Progenitor cell of endocrine pancreas (in vitro differentiated cells): ENCODE results near the gene GAB2. TPM values are rescaled to one million over a fixed set of nuclear protein-coding genes. Genes with fewer than 3 reads are reported as not detected.
A peak's percentile ranks its signal among the peaks of the same experiment; 100 is the strongest.

Source experiments
- DNase-seq: peaks from one replicate; pipeline ENCODE4 v3.0.0; 2021; ENCODE audit warnings: low spot score; ENCODE audit not compliant: unreplicated experiment
- H3K27ac Mint-ChIP-seq: 2 replicates; pipeline ENCODE4 v1.8.0; 2021; ENCODE audit warnings: mild to moderate bottlenecking, moderate library complexity, mixed read lengths
- H3K27me3 Mint-ChIP-seq: 2 replicates; pipeline ENCODE4 v1.8.0; 2021; ENCODE audit warnings: mixed read lengths
- H3K36me3 Mint-ChIP-seq: 2 replicates; pipeline ENCODE4 v1.8.0; 2022; ENCODE audit warnings: mixed read lengths; ENCODE audit not compliant: insufficient read depth
- H3K4me1 Mint-ChIP-seq: 2 replicates; pipeline ENCODE4 v1.8.0; 2021; ENCODE audit warnings: low read depth, mixed read lengths
- H3K4me3 Mint-ChIP-seq: 2 replicates; pipeline ENCODE4 v1.8.0; 2021; ENCODE audit warnings: low read depth, mild to moderate bottlenecking, moderate library complexity, mixed read lengths
- H3K9me3 Mint-ChIP-seq: 2 replicates; pipeline ENCODE4 v1.8.0; 2021; ENCODE audit warnings: low read depth, mixed read lengths
- total RNA-seq: library from RNA; stranded (reverse); gene quantifications from 2 replicates; pipeline ENCODE4 v1.2.1, GENCODE V29; 2021
- TF ChIP-seq, protein P1 (sequence below): fragments of 200-600 bp; sonication (generic); IDR thresholded peaks from one replicate; pipeline ENCODE4 v1.5.0; 2021; ENCODE audit warnings: antibody characterized with exemption, mild to moderate bottlenecking; ENCODE audit not compliant: unreplicated experiment

Gene GAB2
- total RNA-seq, 1 donor from 2014 or later, result 37.6 TPM

GRCh38 chr11:78221396-78222315 is 196.0 kb downstream of the GAB2 start:
- Mint-ChIP-seq H3K4me3 (no peak overlapping the region), H3K36me3 (peaks cover 34% of the 10 kb centered on the region)
- no peak for DNase-seq

GRCh38 chr11:78220218-78221157 is 197.1 kb downstream of the GAB2 start:
- Mint-ChIP-seq H3K4me1 (peaks cover 7% of the 10 kb centered on the region), H3K36me3 (peaks cover 36% of the 10 kb centered on the region), H3K27ac (peak overlapping the region; percentile 73), H3K4me3 (no peak overlapping the region), H3K9me3 (no peaks in the 10 kb centered on the region), H3K27me3 (no peaks in the 10 kb centered on the region)
- DNase-seq, result no peak
- TF ChIP-seq, protein P1, sequence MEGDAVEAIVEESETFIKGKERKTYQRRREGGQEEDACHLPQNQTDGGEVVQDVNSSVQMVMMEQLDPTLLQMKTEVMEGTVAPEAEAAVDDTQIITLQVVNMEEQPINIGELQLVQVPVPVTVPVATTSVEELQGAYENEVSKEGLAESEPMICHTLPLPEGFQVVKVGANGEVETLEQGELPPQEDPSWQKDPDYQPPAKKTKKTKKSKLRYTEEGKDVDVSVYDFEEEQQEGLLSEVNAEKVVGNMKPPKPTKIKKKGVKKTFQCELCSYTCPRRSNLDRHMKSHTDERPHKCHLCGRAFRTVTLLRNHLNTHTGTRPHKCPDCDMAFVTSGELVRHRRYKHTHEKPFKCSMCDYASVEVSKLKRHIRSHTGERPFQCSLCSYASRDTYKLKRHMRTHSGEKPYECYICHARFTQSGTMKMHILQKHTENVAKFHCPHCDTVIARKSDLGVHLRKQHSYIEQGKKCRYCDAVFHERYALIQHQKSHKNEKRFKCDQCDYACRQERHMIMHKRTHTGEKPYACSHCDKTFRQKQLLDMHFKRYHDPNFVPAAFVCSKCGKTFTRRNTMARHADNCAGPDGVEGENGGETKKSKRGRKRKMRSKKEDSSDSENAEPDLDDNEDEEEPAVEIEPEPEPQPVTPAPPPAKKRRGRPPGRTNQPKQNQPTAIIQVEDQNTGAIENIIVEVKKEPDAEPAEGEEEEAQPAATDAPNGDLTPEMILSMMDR, result no peak

More at GRCh38 chr11:78221396-78222315, 196.0 kb downstream of the GAB2 start:
- no peaks in the 10 kb centered on the region for H3K27me3 Mint-ChIP-seq
- H3K9me3 Mint-ChIP-seq, result no peaks in the 10 kb centered on the region
- peak overlapping the region; percentile 65 for H3K27ac Mint-ChIP-seq
- TF ChIP-seq, protein P1, result no peak
- peaks cover 3% of the 10 kb centered on the region for H3K4me1 Mint-ChIP-seq

DNA sequence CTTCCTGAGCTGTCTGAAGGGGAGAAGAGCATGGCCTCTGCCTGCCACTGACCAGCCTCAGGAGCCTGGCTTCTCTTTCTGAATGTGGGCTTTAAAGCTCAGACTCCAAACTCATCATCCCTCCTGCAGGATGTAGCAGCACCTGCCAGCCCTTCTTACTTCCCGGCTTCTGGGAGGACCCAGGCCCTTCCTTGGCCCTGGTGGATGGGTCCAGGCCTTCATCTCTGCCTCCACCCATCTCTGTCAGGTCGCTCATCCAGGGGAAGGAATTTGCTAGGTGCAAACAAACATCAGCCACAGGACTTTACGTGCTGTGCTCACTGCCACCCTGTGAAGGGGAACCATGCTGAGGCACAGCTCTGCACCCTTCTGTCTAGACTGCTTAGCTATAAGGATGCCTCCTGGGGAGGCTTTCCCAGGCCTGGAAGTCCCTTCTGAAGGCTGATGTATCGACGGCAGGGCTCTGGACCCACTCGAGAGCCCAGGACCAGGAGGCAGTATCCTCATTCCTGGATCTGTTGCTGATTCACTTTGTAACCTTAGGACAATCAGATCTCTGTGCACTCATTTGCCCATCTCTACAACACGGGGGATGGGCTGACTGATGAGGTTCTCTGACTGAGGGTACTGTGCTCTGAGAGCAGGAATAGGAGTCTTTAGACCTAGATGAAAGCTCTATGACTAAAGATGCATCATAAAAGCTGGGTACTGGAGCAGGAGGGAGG is 198.0 kb downstream of the GAB2 start:
- Mint-ChIP-seq H3K36me3 (peaks cover 29% of the 10 kb centered on the region), H3K27ac (peak overlapping the region; percentile 73), H3K9me3 (no peaks in the 10 kb centered on the region), H3K4me1 (peaks cover 7% of the 10 kb centered on the region), H3K27me3 (no peaks in the 10 kb centered on the region), H3K4me3 (no peak overlapping the region)
- DNase-seq, result no peak
- TF ChIP-seq, protein P1, result no peak

GRCh38 chr11:78218707-78219492 is 198.7 kb downstream of the GAB2 start:
- H3K27ac Mint-ChIP-seq, result no peak overlapping the region
- TF ChIP-seq, protein P1, result no peak
- H3K4me3 Mint-ChIP-seq, result no peak overlapping the region
- H3K36me3 Mint-ChIP-seq, result peaks cover 26% of the 10 kb centered on the region
- no peaks in the 10 kb centered on the region for H3K27me3 Mint-ChIP-seq
- H3K9me3 Mint-ChIP-seq, result no peaks in the 10 kb centered on the region
- DNase-seq, result no peak
- H3K4me1 Mint-ChIP-seq, result peaks cover 7% of the 10 kb centered on the region
